Esophagus muscularis mucosa (tissue), 4 donors: Measurements from ENCODE around the gene NFAM1. TPM values are rescaled to one million over a fixed set of nuclear protein-coding genes. Genes with fewer than 3 reads are reported as not detected.

Source experiments
- DNase-seq: peaks from one replicate; pipeline ENCODE4 v3.0.0-alpha.2; 2017; ENCODE audit errors: extremely low spot score
- H3K27ac ChIP-seq, 4 donors: fragments of 200-600 bp; sonication (generic); replicated peaks in 1 of 4; 1 replicate in 3 of 4; 2 replicates in 1 of 4; pipeline ENCODE4 v1.5.1; 2016 to 2019; ENCODE audit warnings: mild to moderate bottlenecking in 1 of 4
- H3K27me3 ChIP-seq, 4 donors: fragments of 200-600 bp; sonication (generic); one replicate each; pipeline versions ENCODE4 v1.5.1 to v1.6.0; 2016 to 2019
- H3K36me3 ChIP-seq, 4 donors: fragments of 200-600 bp; sonication (generic); one replicate each; pipeline ENCODE4 v1.5.1; 2016 to 2019
- H3K4me1 ChIP-seq, 4 donors: fragments of 200-600 bp; sonication (generic); one replicate each; pipeline ENCODE4 v1.5.1; 2016 to 2019
- H3K4me3 ChIP-seq, 4 donors: fragments of 200-600 bp; sonication (generic); 1 replicate in 2 of 4; 2 replicates in 2 of 4; pipeline ENCODE4 v1.5.1; 2016 to 2019; ENCODE audit warnings: mild to moderate bottlenecking in 4 of 4, moderate library complexity in 1 of 4
- H3K9me3 ChIP-seq, 4 donors: fragments of 200-600 bp; sonication (generic); 1 replicate in 3 of 4; 2 replicates in 1 of 4; pipeline ENCODE4 v1.5.1; 2016 to 2019
- EP300 ChIP-seq: sonication (generic); formaldehyde crosslinking; IDR thresholded peaks from one replicate; pipeline ENCODE4 v1.6.1; 2017; ENCODE audit warnings: antibody characterized with exemption
- POLR2A ChIP-seq: fragments of 450-650 bp; IDR thresholded peaks from one replicate; pipeline ENCODE4 v1.6.1; 2017; ENCODE audit warnings: antibody characterized with exemption, moderate library complexity, mild to moderate bottlenecking, low read depth
- POLR2AphosphoS5 ChIP-seq, 2 donors: sonication (generic); formaldehyde crosslinking; IDR thresholded peaks; one replicate each; pipeline ENCODE4 v1.6.1; 2017; ENCODE audit warnings: antibody characterized with exemption in 2 of 2
- WGBS: methylation state at CpG from one replicate; pipeline ENCODE4 v1.1.5; 2018; 5-methylcytosine and 5-hydroxymethylcytosine counted together
- intact Hi-C: fragments of 100-400 bp; cut with DNase I; formaldehyde crosslinking; loops from one replicate; pipeline ENCODE4 v1.15.1; 2023
- total RNA-seq, 4 donors: library from RNA; depleted of rRNA; stranded (reverse); fragments of >200 nt; gene quantifications; one replicate each; pipeline versions ENCODE4 v1.1.0 to v1.2.1, GENCODE V29; 2016
- TF ChIP-seq, protein P1 (sequence below), 3 experiments: fragments of 200-600 bp in 2 of 3; fragments of 450-650 bp in 1 of 3; sonication (generic) in 2 of 3; IDR thresholded peaks; one replicate each; pipeline ENCODE4 v1.5.1; 2017 to 2019; ENCODE audit warnings: antibody characterized with exemption in 3 of 3, mild to moderate bottlenecking in 2 of 3, moderate library complexity in 1 of 3

The NFAM1 gene
- total RNA-seq, 4 donors from 2014 or later = 2.1 to 5.1 (median 2.9) TPM

DNA sequence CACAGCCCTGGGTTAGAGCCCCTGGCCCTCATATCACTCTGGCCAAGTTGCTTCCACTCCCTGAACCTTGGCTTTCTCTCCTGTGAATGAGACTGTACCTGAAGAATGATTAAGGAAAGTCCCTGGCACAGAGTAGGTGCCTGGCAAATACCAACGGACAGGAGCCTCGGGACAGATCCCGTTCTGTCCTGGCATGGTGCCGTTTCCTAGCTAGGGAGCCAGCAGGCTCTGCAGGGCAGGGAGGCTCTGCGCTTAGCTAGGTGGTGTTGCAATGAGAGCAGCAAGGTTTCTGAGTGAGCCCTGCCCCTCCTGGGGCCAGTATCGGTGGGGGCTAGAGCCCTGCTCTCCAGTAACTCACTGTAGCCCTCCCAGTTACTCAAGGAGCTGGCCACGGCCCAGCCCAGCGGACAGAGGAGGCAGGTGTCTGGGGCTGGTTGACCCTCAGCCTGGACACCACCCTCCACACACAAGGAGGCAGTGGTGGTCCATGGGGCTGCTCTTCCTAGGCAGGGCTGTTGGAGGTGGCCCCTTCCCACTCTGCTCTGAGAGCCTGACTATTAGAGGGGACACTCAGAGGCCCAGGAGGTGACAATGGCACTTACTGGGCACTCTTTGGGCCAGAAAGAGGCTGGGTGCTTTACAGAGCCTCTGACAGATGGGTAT is 74.4 kb downstream of the NFAM1 start:
- H3K9me3 ChIP-seq = no peaks in the 10 kb centered on the region
- H3K27me3 ChIP-seq = no peaks in the 10 kb centered on the region
- no peak for DNase-seq
- no peak overlapping the region for H3K4me3 ChIP-seq
- TF ChIP-seq POLR2AphosphoS5 (IDR thresholded peaks at IDR 0.05) (no peak), EP300 (no peak), POLR2A (no peak)
- TF ChIP-seq, protein P1, sequence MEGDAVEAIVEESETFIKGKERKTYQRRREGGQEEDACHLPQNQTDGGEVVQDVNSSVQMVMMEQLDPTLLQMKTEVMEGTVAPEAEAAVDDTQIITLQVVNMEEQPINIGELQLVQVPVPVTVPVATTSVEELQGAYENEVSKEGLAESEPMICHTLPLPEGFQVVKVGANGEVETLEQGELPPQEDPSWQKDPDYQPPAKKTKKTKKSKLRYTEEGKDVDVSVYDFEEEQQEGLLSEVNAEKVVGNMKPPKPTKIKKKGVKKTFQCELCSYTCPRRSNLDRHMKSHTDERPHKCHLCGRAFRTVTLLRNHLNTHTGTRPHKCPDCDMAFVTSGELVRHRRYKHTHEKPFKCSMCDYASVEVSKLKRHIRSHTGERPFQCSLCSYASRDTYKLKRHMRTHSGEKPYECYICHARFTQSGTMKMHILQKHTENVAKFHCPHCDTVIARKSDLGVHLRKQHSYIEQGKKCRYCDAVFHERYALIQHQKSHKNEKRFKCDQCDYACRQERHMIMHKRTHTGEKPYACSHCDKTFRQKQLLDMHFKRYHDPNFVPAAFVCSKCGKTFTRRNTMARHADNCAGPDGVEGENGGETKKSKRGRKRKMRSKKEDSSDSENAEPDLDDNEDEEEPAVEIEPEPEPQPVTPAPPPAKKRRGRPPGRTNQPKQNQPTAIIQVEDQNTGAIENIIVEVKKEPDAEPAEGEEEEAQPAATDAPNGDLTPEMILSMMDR (IDR thresholded peaks at IDR 0.05) = no peak
- H3K27ac ChIP-seq = no peak overlapping the region
- WGBS = 100% methylated on average over 1 of the region's 8 CpGs
- no peaks in the 10 kb centered on the region for H3K36me3 ChIP-seq
- H3K4me1 ChIP-seq = peaks cover 0 to 16% (median 13%) of the 10 kb centered on the region in 4 donors
- intact Hi-C loops = no loop called here

DNA sequence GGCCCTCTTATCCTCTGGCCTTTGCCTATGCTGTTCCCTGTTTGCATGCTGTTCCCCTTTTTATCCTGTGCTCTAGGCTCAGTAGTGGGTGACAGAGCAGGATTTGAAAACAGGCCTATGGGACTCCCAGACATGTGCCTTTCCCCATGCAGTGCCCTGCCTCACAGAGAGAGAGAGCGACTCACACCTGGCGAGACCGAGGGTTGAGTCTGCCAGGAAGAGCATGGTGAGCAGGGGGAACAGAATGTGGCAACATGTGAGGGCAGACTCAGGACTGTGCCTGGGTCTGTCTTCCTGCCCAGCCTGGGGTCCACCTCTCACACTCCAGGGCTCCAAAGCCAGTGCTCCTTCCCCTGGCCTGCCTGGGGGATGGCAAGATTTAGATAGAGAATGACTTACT is 75.0 kb downstream of the NFAM1 start:
- H3K4me1 ChIP-seq = peaks cover 0 to 16% (median 13%) of the 10 kb centered on the region in 4 donors
- WGBS = 94% methylated on average over 3 of the region's 3 CpGs
- no peak overlapping the region for H3K27ac ChIP-seq
- no peaks in the 10 kb centered on the region for H3K27me3 ChIP-seq
- TF ChIP-seq POLR2A (no peak), POLR2AphosphoS5 (IDR thresholded peaks at IDR 0.05) (no peak), EP300 (no peak)
- TF ChIP-seq, protein P1 (IDR thresholded peaks at IDR 0.05) = no peak
- H3K9me3 ChIP-seq = no peaks in the 10 kb centered on the region
- DNase-seq = no peak
- no peak overlapping the region for H3K4me3 ChIP-seq
- no peaks in the 10 kb centered on the region for H3K36me3 ChIP-seq
- intact Hi-C loops = no loop called here

DNA sequence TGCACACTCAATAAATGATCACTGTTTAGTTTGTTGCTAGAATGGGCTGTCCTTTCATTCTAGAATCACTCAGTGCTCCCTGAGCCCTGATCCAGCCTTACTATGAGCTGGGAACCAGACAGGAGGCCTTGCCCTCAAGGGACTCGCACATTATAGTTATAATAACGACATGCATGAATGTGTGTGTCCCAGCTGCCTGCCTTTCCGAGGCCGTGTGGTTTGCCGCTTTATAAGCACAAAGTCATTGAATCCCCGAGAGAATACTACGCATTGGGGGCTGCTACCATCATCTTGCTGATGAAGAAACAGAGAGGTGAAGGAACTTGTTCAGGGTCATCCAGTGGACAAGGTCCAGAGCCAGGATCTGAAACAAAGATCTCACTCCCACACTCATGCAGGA is 75.7 kb downstream of the NFAM1 start:
- no peak overlapping the region for H3K4me3 ChIP-seq
- no peaks in the 10 kb centered on the region for H3K36me3 ChIP-seq
- no peak for TF ChIP-seq EP300
- TF ChIP-seq, protein P1 (IDR thresholded peaks at IDR 0.05) = no peak
- no peak for TF ChIP-seq POLR2AphosphoS5 (IDR thresholded peaks at IDR 0.05)
- no peak for TF ChIP-seq POLR2A
- no peak for DNase-seq
- 92% methylated on average over 7 of the region's 7 CpGs for WGBS
- no peak overlapping the region for H3K27ac ChIP-seq
- H3K4me1 ChIP-seq = peaks cover 0 to 16% (median 13%) of the 10 kb centered on the region in 4 donors
- intact Hi-C loops = no loop called here
- no peaks in the 10 kb centered on the region for H3K9me3 ChIP-seq
- no peaks in the 10 kb centered on the region for H3K27me3 ChIP-seq

DNA sequence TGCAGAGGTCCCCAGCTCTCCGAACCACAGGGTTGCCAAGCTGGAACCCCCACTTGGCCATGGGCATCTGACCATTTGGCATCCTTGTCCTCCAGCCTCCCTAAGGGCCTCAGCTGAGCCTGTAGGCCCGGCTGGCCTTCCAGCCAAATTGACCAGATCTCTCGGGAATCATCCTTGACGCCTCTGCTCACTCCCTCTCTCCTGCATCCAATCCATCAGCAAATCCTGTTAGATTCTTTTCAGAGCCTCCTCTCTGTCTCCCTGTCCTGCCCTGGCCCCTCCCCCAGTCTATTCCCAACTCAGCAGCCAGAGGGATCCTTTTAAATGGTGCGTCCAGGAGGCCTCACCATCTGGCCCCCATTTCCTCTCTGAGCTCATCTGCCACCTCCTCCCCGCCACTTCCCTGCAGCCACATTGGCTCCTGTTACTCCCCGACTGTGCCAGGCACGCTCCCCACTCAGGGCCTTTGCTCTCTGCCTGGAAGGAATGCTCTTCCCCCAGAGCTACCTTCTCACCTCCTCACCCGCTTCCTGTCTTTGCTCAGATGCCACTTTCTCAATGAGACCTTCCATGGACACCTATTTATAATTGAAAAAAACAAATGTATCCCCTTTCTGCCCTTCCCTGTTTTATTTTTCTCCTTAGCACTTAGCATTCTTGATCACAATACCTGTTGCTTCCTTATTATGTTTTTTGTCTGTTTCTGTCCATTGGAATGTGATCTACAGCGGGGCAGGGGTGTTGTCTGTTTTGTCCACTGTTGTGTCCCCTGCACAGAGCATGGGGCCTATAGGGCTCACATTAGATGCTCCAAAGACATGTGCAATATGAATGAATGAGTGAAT is 78.1 kb downstream of the NFAM1 start:
- no peaks in the 10 kb centered on the region for H3K27me3 ChIP-seq
- no peak overlapping the region for H3K4me3 ChIP-seq
- WGBS = 73% methylated on average over 10 of the region's 10 CpGs
- H3K9me3 ChIP-seq = no peaks in the 10 kb centered on the region
- H3K4me1 ChIP-seq = peaks cover 0 to 16% (median 13%) of the 10 kb centered on the region in 4 donors
- TF ChIP-seq EP300 (no peak), POLR2AphosphoS5 (IDR thresholded peaks at IDR 0.05) (no peak), POLR2A (no peak)
- TF ChIP-seq, protein P1 (IDR thresholded peaks at IDR 0.05) = no peak
- intact Hi-C loops = no loop called here
- no peak overlapping the region for H3K27ac ChIP-seq
- H3K36me3 ChIP-seq = no peaks in the 10 kb centered on the region
- DNase-seq = no peak
